GM23338 (cell line): Measurements from ENCODE around the gene BCL2L13. TPM values are rescaled to one million over a fixed set of nuclear protein-coding genes. Genes with fewer than 3 reads are reported as not detected.
"Not testable (repeated sequence)": the region's sequence is repeated elsewhere in the genome, so short reads cannot be mapped to it uniquely, and the experiment has no call there.

Experiments used
- ATAC-seq: fragments of 200-7000 bp; cut with Tn5 transposase; 3 replicates; pipeline ENCODE4 v1.9.1; 2020
- DNase-seq: peaks from one replicate; pipeline ENCODE4 v3.0.0-alpha.2; 2015; ENCODE audit warnings: low spot score
- H2AFZ ChIP-seq: fragments of 200-600 bp; sonication (generic); 2 replicates; pipeline ENCODE4 v1.8.0; 2016; ENCODE audit warnings: antibody characterized with exemption, mild to moderate bottlenecking, moderate library complexity
- H3F3A ChIP-seq: fragments of 200-600 bp; sonication (generic); replicated peaks from 2 replicates; pipeline ENCODE4 v1.8.0; 2017; ENCODE audit warnings: antibody characterized with exemption, mixed run types, low read depth
- H3K27ac ChIP-seq: fragments of 200-600 bp; sonication (generic); 2 replicates; pipeline ENCODE4 v1.6.1; 2016; ENCODE audit warnings: low read depth
- H3K27me3 ChIP-seq: fragments of 200-600 bp; sonication (generic); 2 replicates; pipeline ENCODE4 v1.8.0; 2016; ENCODE audit warnings: mild to moderate bottlenecking, mixed run types, moderate library complexity; ENCODE audit not compliant: insufficient read depth
- H3K36me3 ChIP-seq: fragments of 200-600 bp; sonication (generic); 2 replicates; pipeline ENCODE4 v1.8.0; 2016; ENCODE audit warnings: mild to moderate bottlenecking; ENCODE audit not compliant: insufficient read depth
- H3K4me1 ChIP-seq: fragments of 200-600 bp; sonication (generic); 2 replicates; pipeline ENCODE4 v1.8.0; 2016; ENCODE audit warnings: mild to moderate bottlenecking, moderate library complexity; ENCODE audit not compliant: insufficient read depth
- H3K4me2 ChIP-seq: fragments of 200-600 bp; sonication (generic); 2 replicates; pipeline ENCODE4 v1.7.1; 2017; ENCODE audit warnings: mixed run types
- H3K4me3 ChIP-seq: fragments of 200-600 bp; sonication (generic); 2 replicates; pipeline ENCODE4 v1.6.1; 2016; ENCODE audit warnings: mixed run types
- H3K79me2 ChIP-seq: fragments of 200-600 bp; sonication (generic); replicated peaks from 2 replicates; pipeline ENCODE4 v1.8.0; 2017; ENCODE audit warnings: mild to moderate bottlenecking; ENCODE audit not compliant: insufficient read depth
- H3K9me2 ChIP-seq: fragments of 200-600 bp; sonication (generic); 2 replicates; pipeline ENCODE4 v1.8.0; 2017; ENCODE audit not compliant: insufficient read depth
- H4K20me1 ChIP-seq: fragments of 200-600 bp; sonication (generic); replicated peaks from 2 replicates; pipeline ENCODE4 v1.8.0; 2017; ENCODE audit warnings: mild to moderate bottlenecking; ENCODE audit not compliant: insufficient read depth
- H3K27ac Mint-ChIP-seq: 2 replicates; pipeline ENCODE4 v1.8.0; 2020; ENCODE audit warnings: inconsistent platforms, mild to moderate bottlenecking, moderate library complexity, mixed read lengths
- H3K27me3 Mint-ChIP-seq: 3 replicates; pipeline ENCODE4 v1.8.0; 2022; ENCODE audit warnings: low read depth, mild to moderate bottlenecking, moderate library complexity, mixed read lengths, inconsistent platforms; ENCODE audit not compliant: insufficient read depth, poor library complexity
- H3K36me3 Mint-ChIP-seq: 3 replicates; pipeline ENCODE4 v1.8.0; 2021; ENCODE audit warnings: low read depth, mild to moderate bottlenecking, inconsistent platforms, moderate library complexity, mixed read lengths
- H3K4me1 Mint-ChIP-seq: 3 replicates; pipeline ENCODE4 v1.8.0; 2020; ENCODE audit warnings: mild to moderate bottlenecking, inconsistent platforms, mixed read lengths
- H3K4me3 Mint-ChIP-seq: 3 replicates; pipeline ENCODE4 v1.8.0; 2021; ENCODE audit warnings: moderate library complexity, mild to moderate bottlenecking, inconsistent platforms, mixed read lengths
- H3K9me3 Mint-ChIP-seq: 3 replicates; pipeline ENCODE4 v1.8.0; 2020; ENCODE audit warnings: moderate library complexity, mild to moderate bottlenecking, inconsistent platforms, mixed read lengths
- CREB1 ChIP-seq: fragments of 250-450 bp; sonication (Bioruptor Pico); IDR thresholded peaks from 2 replicates; pipeline ENCODE4 v1.5.0; 2020; ENCODE audit warnings: low read depth, mild to moderate bottlenecking, moderate library complexity
- CTCF ChIP-seq, 2 experiments: fragments of 200-600 bp in 1 of 2; sonication (generic) in 1 of 2; conservative IDR thresholded peaks; 2 replicates each; pipeline versions ENCODE4 v1.5.1 to v1.6.1; 2016 to 2017; ENCODE audit warnings: antibody characterized with exemption in 2 of 2, low read depth in 2 of 2, mild to moderate bottlenecking in 2 of 2, moderate library complexity in 1 of 2
- EZH2 ChIP-seq: fragments of 200-600 bp; sonication (generic); IDR thresholded peaks from one replicate; pipeline ENCODE4 v1.8.0; 2017; ENCODE audit warnings: antibody characterized with exemption, mild to moderate bottlenecking, low read depth; ENCODE audit not compliant: unreplicated experiment
- EZH2phosphoT487 ChIP-seq: fragments of 200-600 bp; sonication (generic); IDR thresholded peaks from one replicate; pipeline ENCODE4 v1.8.1; 2018; ENCODE audit warnings: antibody characterized with exemption; ENCODE audit not compliant: unreplicated experiment
- POLR2AphosphoS5 ChIP-seq: IDR thresholded peaks from 2 replicates; pipeline ENCODE4 v1.6.1; 2016; ENCODE audit warnings: antibody characterized with exemption, low read depth
- REST ChIP-seq: IDR thresholded peaks from one replicate; pipeline ENCODE4 v1.6.1; 2018; ENCODE audit warnings: antibody characterized with exemption; ENCODE audit not compliant: unreplicated experiment
- STAT1 ChIP-seq: IDR thresholded peaks from one replicate; pipeline ENCODE4 v1.6.1; 2016; ENCODE audit warnings: antibody characterized with exemption; ENCODE audit not compliant: unreplicated experiment
- ZNF114 ChIP-seq: fragments of 250-450 bp; sonication (Bioruptor Pico); IDR thresholded peaks from 2 replicates; pipeline ENCODE4 v1.5.0; 2020; ENCODE audit warnings: mild to moderate bottlenecking, moderate library complexity
- ZNF462 ChIP-seq: fragments of 250-450 bp; sonication (Bioruptor Pico); IDR thresholded peaks from 2 replicates; pipeline ENCODE4 v1.5.0; 2020; ENCODE audit warnings: mild to moderate bottlenecking, moderate library complexity
- polyA plus RNA-seq: library from polyadenylated mRNA; unstranded; fragments of >200 nt; fragmentation: Nextera tagmentation; extraction: Ambion mirVana; gene quantifications from 2 replicates; pipeline ENCODE4 v1.2.1, GENCODE V29; 2016
- total RNA-seq: library from RNA; depleted of rRNA; stranded (reverse); fragments of >200 nt; shearing (Covaris generic); gene quantifications from 2 replicates; pipeline ENCODE4 v1.2.3, GENCODE V29; 2014

BCL2L13 gene
- total and polyA plus RNA-seq, 2 experiments from 2014 or later, result 22.4 to 32.3 TPM

DNA sequence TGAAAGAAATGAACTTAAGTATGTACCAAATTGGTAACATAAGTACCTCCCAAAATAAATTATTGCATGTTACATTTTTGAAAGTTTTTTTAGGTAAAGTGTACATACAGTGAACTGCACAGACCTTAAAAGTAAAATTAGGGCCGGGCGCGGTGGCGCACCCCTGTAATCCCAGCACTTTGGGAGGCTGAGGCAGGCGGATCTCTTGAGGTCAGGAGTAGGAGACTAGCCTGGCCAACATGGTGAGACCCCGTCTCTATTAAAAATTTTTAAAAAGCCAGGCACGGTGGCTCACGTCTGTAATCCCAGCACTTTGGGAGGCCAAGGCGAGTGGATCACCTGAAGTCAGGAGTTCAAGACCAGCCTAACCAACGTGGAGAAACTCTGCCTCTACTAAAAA, 1.7 kb upstream of the BCL2L13 start:
- ATAC-seq, H3K9me3 Mint-ChIP-seq: not testable (repeated sequence)

DNA sequence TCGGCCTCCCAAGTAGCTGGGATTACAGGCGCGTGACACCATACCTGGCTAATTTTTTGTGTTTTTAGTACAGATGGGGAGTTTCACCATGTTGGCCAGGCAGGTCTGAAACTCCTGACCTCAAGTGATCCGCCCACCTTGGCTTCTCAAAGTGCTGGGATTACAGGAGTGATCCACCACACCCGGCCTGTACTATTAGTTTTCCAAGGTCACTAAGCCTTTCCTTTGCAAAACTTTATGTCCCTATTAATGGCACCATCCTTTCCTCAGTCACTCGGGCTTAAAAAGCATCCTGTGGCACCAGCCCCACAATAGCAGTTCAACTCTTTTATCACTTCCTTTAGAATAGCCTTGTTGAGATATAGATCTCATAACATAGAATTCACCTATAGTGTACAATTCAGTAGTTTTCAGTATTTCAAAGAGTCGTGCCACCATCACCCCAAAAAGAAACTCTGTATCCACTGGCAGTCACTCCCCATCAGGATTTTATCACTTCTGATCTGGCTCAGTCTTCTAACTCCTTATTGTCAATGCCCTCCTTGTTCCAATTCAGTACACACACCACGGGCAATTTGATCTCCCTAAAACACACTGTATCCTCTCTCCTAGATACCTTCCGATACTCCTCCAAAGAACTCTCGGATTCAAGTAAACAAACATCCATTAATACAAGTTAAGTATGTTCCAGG, 921 bp upstream of the BCL2L13 start:
- Histone ChIP-seq H3K4me1 (peaks cover 4% of the 10 kb centered on the region), H3K4me2 (peak overlapping the region; percentile 85), H2AFZ (peak overlapping the region; percentile 84; the same call in 1 of the 2 replicates), H3K4me3 (peak overlapping the region; percentile 79), H3K36me3 (0 out of 2 replicates have a peak, but pooled peaks cover 5% of the 10 kb centered on the region), H3K9me2 (no peaks in the 10 kb centered on the region), H3K79me2 (peaks cover 28% of the 10 kb centered on the region), H3K27ac (peak overlapping the region; percentile 98), H3F3A (peaks cover 13% of the 10 kb centered on the region; the same call in 1 of the 2 replicates), H4K20me1 (no peaks in the 10 kb centered on the region), H3K27me3 (no peaks in the 10 kb centered on the region)
- H3K9me3 Mint-ChIP-seq, result peaks cover 4% of the 10 kb centered on the region; the same call in 1 of the 3 replicates
- H3K27ac Mint-ChIP-seq, result peak overlapping the region; percentile 95
- peak; percentile 2 for DNase-seq
- peaks cover 4% of the 10 kb centered on the region for H3K27me3 Mint-ChIP-seq
- no peak for ATAC-seq
- peaks cover 9% of the 10 kb centered on the region for H3K4me1 Mint-ChIP-seq
- H3K4me3 Mint-ChIP-seq, result peak overlapping the region; percentile 95
- peaks cover 20% of the 10 kb centered on the region for H3K36me3 Mint-ChIP-seq
- TF ChIP-seq STAT1, result no peak
- no peak for TF ChIP-seq POLR2AphosphoS5
- no peak for TF ChIP-seq ZNF462 (CRISPR knock-in tag)
- no peak for TF ChIP-seq REST
- TF ChIP-seq ZNF114 (CRISPR knock-in tag), result no peak
- no peak for TF ChIP-seq CTCF (conservative IDR thresholded peaks at IDR 0.05; ENCODE audit: low read depth in 2 of 2)
- TF ChIP-seq EZH2phosphoT487, result no peak
- no peak for TF ChIP-seq EZH2
- no peak for TF ChIP-seq CREB1 (CRISPR knock-in tag)

More for the DNA sequence above, 1.7 kb upstream of the BCL2L13 start:
- H3K27me3 Mint-ChIP-seq, H3K27ac ChIP-seq, H3K4me2 ChIP-seq, H3K4me1 Mint-ChIP-seq, H3K4me1 ChIP-seq, H3K4me3 ChIP-seq, H3K27me3 ChIP-seq, H3K9me2 ChIP-seq, H4K20me1 ChIP-seq, H3K27ac Mint-ChIP-seq, H3K36me3 ChIP-seq, H2AFZ ChIP-seq, H3K4me3 Mint-ChIP-seq, DNase-seq: not testable (repeated sequence)
- H3K79me2 ChIP-seq, result peaks cover 24% of the 10 kb centered on the region
- peaks cover 12% of the 10 kb centered on the region for H3K36me3 Mint-ChIP-seq
- H3F3A ChIP-seq, result peaks cover 13% of the 10 kb centered on the region; the same call in 1 of the 2 replicates
